ENCODE data around the gene TOR1AIP2.

DNA sequence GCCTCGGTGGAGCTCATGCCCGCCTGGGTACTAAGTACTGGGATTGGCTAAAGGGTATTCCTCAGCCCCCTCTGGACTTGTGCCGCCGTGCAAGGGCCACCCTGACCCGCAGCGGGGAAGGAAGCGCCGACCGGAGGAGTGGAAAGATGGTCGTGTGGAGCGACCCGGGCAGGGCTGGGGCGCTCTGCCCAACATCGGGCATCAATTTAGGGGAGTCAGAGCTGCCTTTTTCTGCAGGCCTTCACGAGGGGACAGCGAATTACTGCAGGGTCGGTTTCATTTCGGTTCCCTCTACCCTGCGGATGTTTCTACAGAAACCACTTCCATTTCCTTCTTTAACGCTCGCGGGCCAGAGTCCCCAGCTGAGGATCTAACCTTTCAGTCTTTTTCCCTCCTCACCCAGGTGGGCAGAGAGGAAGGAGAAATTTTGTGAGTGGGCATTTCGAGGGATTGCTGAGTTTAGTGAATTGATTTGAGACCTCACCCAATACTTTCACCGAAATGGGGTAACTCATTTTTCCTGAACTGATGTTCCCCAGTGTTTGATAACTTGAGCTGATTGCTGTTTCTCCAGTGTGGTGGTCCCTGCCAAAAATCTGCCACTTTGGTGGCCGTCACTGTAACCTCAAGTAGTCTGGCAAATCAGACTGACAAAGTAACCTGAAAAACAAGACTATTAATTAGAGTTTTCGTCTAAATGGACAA, 5.6 kb upstream of the TOR1AIP2 start:
- TF ChIP-seq POLR2AphosphoS5 (IDR thresholded peaks at IDR 0.05) (no peak), POLR2A (IDR thresholded peaks at IDR 0.05) (no peak), EP300 (IDR thresholded peaks at IDR 0.05) (no peak)
- TF ChIP-seq, protein P1, sequence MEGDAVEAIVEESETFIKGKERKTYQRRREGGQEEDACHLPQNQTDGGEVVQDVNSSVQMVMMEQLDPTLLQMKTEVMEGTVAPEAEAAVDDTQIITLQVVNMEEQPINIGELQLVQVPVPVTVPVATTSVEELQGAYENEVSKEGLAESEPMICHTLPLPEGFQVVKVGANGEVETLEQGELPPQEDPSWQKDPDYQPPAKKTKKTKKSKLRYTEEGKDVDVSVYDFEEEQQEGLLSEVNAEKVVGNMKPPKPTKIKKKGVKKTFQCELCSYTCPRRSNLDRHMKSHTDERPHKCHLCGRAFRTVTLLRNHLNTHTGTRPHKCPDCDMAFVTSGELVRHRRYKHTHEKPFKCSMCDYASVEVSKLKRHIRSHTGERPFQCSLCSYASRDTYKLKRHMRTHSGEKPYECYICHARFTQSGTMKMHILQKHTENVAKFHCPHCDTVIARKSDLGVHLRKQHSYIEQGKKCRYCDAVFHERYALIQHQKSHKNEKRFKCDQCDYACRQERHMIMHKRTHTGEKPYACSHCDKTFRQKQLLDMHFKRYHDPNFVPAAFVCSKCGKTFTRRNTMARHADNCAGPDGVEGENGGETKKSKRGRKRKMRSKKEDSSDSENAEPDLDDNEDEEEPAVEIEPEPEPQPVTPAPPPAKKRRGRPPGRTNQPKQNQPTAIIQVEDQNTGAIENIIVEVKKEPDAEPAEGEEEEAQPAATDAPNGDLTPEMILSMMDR (IDR thresholded peaks at IDR 0.05) = no peak
